Thoracic aorta (tissue), 2 donors: Measurements from ENCODE around the gene SLC44A5. TPM values are rescaled to one million over a fixed set of nuclear protein-coding genes. Genes with fewer than 3 reads are reported as not detected.
"Not testable (repeated sequence)": the region's sequence is repeated elsewhere in the genome, so short reads cannot be mapped to it uniquely, and the experiment has no call there.

ENCODE experiments used
- ATAC-seq: fragments of 150-250 bp; one replicate; pipeline ENCODE4 v1.8.0; 2017; ENCODE audit warnings: low read depth; ENCODE audit not compliant: insufficient number of reproducible peaks, low FRiP score
- DNase-seq: peaks from one replicate; pipeline ENCODE4 v3.0.0-alpha.2; 2020; ENCODE audit warnings: low spot score
- H3K27ac ChIP-seq, 2 donors: fragments of 200-600 bp; sonication (generic); 1 replicate in 1 of 2; 2 replicates in 1 of 2; pipeline ENCODE4 v1.5.1; 2016; ENCODE audit warnings: mild to moderate bottlenecking in 2 of 2, moderate library complexity in 2 of 2
- H3K27me3 ChIP-seq: fragments of 200-600 bp; sonication (generic); replicated peaks from 2 replicates; pipeline ENCODE4 v1.6.0; 2016; ENCODE audit warnings: mild to moderate bottlenecking; ENCODE audit not compliant: insufficient read depth
- H3K36me3 ChIP-seq: fragments of 200-600 bp; sonication (generic); one replicate; pipeline ENCODE4 v1.5.1; 2016
- H3K4me1 ChIP-seq, 2 donors: fragments of 200-600 bp; sonication (generic); 1 replicate in 1 of 2; 2 replicates in 1 of 2; pipeline versions ENCODE4 v1.5.1 to v1.6.0; 2016; ENCODE audit warnings: low read depth in 2 of 2, mild to moderate bottlenecking in 1 of 2; ENCODE audit not compliant: control insufficient read depth in 1 of 2
- H3K4me3 ChIP-seq: fragments of 200-600 bp; sonication (generic); 2 replicates; pipeline ENCODE4 v1.5.1; 2016; ENCODE audit warnings: mild to moderate bottlenecking
- H3K9me3 ChIP-seq: fragments of 200-600 bp; sonication (generic); 2 replicates; pipeline ENCODE4 v1.5.1; 2016
- total RNA-seq, 2 donors: library from RNA; depleted of rRNA; stranded (reverse); fragments of >200 nt; gene quantifications; one replicate each; pipeline versions ENCODE4 v1.1.0 to v1.2.3, GENCODE V29; 2016
- TF ChIP-seq, protein P1 (sequence below): fragments of 200-600 bp; sonication (generic); IDR thresholded peaks from one replicate; pipeline ENCODE4 v1.5.1; 2019; ENCODE audit warnings: antibody characterized with exemption

SLC44A5 gene
- total RNA-seq, 2 donors from 2014 or later, result 0.28 to 0.68 TPM

DNA sequence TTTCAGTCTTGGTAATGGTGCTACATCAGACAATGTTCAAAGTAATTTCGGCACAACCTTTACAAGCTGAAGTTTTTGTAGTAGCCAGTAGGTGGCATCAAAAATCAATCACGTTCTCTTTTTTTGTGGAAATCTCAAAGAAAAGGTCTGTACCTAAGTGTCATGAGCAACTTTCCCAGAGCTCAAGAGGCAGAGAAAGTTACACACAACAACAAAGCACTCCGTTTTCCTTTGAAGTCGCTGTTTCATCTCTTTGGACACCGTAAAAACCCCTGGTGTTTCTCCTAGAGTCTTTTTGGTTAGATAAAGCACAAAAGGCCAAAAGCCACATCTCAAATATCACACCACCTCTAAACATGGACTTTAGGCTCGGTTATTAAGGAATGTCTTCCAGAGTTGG lies 345.1 kb downstream of the SLC44A5 start:
- H3K4me1 ChIP-seq, result no peaks in the 10 kb centered on the region
- H3K27ac ChIP-seq, result no peak overlapping the region
- TF ChIP-seq, protein P1, sequence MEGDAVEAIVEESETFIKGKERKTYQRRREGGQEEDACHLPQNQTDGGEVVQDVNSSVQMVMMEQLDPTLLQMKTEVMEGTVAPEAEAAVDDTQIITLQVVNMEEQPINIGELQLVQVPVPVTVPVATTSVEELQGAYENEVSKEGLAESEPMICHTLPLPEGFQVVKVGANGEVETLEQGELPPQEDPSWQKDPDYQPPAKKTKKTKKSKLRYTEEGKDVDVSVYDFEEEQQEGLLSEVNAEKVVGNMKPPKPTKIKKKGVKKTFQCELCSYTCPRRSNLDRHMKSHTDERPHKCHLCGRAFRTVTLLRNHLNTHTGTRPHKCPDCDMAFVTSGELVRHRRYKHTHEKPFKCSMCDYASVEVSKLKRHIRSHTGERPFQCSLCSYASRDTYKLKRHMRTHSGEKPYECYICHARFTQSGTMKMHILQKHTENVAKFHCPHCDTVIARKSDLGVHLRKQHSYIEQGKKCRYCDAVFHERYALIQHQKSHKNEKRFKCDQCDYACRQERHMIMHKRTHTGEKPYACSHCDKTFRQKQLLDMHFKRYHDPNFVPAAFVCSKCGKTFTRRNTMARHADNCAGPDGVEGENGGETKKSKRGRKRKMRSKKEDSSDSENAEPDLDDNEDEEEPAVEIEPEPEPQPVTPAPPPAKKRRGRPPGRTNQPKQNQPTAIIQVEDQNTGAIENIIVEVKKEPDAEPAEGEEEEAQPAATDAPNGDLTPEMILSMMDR, result peak; percentile 49
- no peaks in the 10 kb centered on the region for H3K9me3 ChIP-seq
- DNase-seq (no peak), ATAC-seq (no peak)
- no peak overlapping the region for H3K4me3 ChIP-seq
- H3K36me3 ChIP-seq, result no peaks in the 10 kb centered on the region
- H3K27me3 ChIP-seq, result no peaks in the 10 kb centered on the region

DNA sequence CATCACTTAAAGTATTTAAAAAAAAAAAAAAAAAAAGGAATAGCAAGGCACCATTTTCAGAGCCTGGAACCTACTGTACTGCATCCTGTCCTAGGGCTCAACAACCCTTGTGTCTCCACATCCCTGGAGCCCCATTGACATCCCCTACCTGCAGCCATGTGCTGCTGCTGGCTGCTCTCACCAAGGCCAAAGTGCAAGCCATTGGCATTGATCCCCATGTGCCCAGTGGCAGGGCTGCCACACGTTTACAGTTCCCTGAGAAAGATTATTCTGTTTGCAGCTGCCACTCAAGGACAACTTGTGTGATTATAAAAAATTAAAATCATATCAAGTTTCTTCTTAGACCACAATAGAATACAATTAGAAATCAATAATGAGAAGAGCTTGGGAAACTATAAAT lies 346.8 kb downstream of the SLC44A5 start:
- Histone ChIP-seq H3K9me3 (no peaks in the 10 kb centered on the region), H3K36me3 (no peaks in the 10 kb centered on the region), H3K27ac (no peak overlapping the region), H3K4me1 (no peaks in the 10 kb centered on the region), H3K27me3 (no peaks in the 10 kb centered on the region), H3K4me3 (no peak overlapping the region)
- ATAC-seq, result no peak
- TF ChIP-seq, protein P1, result no peak
- DNase-seq, result no peak

DNA sequence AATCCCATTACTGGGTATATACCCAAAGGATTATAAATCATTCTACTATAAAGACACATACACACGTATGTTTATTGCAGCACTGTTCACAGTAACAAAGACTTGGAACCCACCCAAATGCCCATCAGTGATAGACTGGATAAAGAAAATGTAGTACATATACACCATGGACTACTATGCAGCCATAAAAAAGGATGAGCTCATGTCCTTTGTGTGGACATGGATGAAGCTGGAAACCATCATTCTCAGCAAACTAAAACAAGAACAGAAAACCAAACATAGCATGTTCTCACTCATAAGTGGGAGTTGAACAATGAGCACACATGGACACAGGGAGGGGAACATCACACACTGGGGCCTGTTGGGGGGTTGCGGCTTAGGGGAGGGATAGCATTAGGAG lies 347.3 kb downstream of the SLC44A5 start:
- H3K36me3 ChIP-seq, ATAC-seq, H3K9me3 ChIP-seq, H3K4me1 ChIP-seq, H3K27me3 ChIP-seq, DNase-seq, H3K4me3 ChIP-seq, H3K27ac ChIP-seq: not testable (repeated sequence)

DNA sequence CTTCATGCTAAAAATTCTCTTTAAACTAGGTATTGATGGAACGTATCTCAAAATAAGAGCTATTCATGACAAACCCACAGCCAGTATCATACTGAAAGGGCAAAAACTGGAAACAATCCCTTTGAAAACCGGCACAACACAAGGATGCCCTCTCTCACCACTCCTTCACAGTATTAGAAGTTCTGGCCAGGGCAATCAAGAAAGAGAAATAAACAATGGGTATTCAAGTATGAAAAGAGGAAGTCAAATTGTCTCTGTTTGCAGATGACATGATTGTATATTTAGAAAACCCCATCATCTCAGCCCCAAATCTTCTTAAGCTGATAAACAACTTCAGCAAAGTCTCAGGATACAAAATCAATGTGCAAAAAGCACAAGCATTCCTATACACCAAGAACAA lies 349.0 kb downstream of the SLC44A5 start:
- not testable (repeated sequence) for H3K27ac ChIP-seq, ATAC-seq, H3K9me3 ChIP-seq, H3K36me3 ChIP-seq, DNase-seq, H3K4me3 ChIP-seq, H3K27me3 ChIP-seq, H3K4me1 ChIP-seq

DNA sequence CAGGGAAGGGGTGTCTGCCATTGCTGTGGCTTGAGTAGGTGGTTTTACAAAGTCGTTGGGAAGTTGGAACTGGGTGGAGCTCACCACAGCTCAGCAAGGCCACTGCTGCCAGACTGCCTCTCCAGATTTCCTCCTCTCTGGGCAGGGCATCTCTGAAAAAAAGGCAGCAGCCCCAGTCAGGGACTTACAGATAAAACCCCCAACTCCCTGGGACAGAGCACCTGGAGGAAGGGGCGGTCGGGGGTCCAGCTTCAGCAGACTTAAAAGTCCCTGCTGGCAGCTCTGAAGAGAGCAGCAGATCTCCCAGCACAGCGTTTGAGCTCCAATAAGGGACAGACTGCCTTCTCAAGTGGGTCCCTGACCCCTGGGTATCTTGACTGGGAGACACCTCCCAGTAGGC lies 352.6 kb downstream of the SLC44A5 start:
- Histone ChIP-seq H3K9me3 (no peaks in the 10 kb centered on the region), H3K27me3 (no peaks in the 10 kb centered on the region), H3K4me3 (no peak overlapping the region), H3K36me3 (no peaks in the 10 kb centered on the region), H3K27ac (no peak overlapping the region), H3K4me1 (no peaks in the 10 kb centered on the region)
- no peak for ATAC-seq
- no peak for DNase-seq
- TF ChIP-seq, protein P1, result no peak

DNA sequence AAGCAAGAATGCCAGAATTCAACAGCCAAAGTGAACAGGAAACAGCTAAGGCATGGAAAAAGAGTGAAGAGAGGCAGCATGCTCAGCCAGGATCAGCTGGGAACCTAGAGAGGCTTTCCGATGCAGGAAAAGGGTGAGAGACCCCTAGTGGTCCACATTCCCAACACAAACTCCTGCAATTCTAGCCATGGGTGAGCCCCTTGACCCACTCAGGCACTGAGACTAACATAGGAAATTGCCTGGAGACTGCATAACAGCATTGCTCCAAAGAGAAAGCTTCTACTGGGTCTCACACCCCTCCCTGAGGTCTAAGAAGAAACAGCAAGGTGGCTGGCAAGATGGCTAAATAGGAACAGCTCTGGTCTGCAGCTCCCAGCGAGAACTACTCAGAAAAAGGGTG lies 353.5 kb downstream of the SLC44A5 start:
- Histone ChIP-seq H3K36me3 (no peaks in the 10 kb centered on the region), H3K27me3 (no peaks in the 10 kb centered on the region), H3K4me1 (no peaks in the 10 kb centered on the region), H3K9me3 (no peaks in the 10 kb centered on the region), H3K4me3 (no peak overlapping the region), H3K27ac (no peak overlapping the region)
- TF ChIP-seq, protein P1, result no peak
- DNase-seq (no peak), ATAC-seq (no peak)

DNA sequence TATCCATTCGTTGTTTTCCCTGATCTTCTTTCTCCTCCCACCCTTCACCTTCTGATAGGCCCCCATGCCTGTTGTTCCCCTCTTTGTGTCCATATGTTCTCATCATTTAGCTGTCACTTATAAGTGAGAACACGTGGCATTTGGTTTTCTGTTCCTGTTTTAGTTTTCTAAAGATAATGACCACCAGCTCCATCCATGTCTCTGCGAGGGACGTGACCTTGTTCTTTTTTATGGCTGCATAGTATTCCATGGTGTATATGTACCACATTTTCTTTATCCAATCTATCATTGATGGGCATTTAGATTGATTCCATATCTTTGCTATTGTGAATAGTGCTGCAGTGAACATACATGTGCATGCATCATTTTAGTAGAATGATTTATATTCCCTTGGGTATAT lies 360.8 kb downstream of the SLC44A5 start:
- not testable (repeated sequence) for H3K27me3 ChIP-seq, H3K4me1 ChIP-seq, DNase-seq, H3K4me3 ChIP-seq, H3K27ac ChIP-seq, ATAC-seq, H3K36me3 ChIP-seq, H3K9me3 ChIP-seq
